Neural crest cell (in vitro differentiated cells): ENCODE data around the gene EIF4G3. TPM values are rescaled to one million over a fixed set of nuclear protein-coding genes. Genes with fewer than 3 reads are reported as not detected.
A peak's percentile ranks its signal among the peaks of the same experiment; 100 is the strongest.
"Not testable (repeated sequence)": the region's sequence is repeated elsewhere in the genome, so short reads cannot be mapped to it uniquely, and the experiment has no call there.

Experiments
- DNase-seq: peaks from one replicate; pipeline ENCODE4 v3.0.0; 2021; ENCODE audit warnings: low read depth, mixed read lengths, low spot score
- H3K27ac Mint-ChIP-seq: one replicate; pipeline ENCODE4 v1.8.0; 2021; ENCODE audit warnings: mild to moderate bottlenecking, mixed read lengths; ENCODE audit not compliant: unreplicated experiment
- H3K27me3 Mint-ChIP-seq: 2 replicates; pipeline ENCODE4 v1.8.0; 2021; ENCODE audit warnings: low read depth, mild to moderate bottlenecking, mixed read lengths
- H3K36me3 Mint-ChIP-seq: 2 replicates; pipeline ENCODE4 v1.8.0; 2021; ENCODE audit warnings: low read depth, mild to moderate bottlenecking, mixed read lengths
- H3K4me1 Mint-ChIP-seq: 2 replicates; pipeline ENCODE4 v1.8.0; 2021; ENCODE audit warnings: mixed read lengths
- H3K4me3 Mint-ChIP-seq: one replicate; pipeline ENCODE4 v1.8.0; 2021; ENCODE audit warnings: mild to moderate bottlenecking, mixed read lengths
- H3K9me3 Mint-ChIP-seq: 2 replicates; pipeline ENCODE4 v1.8.0; 2021; ENCODE audit warnings: mixed read lengths
- total RNA-seq: library from RNA; stranded (reverse); gene quantifications from 2 replicates; pipeline ENCODE4 v1.2.1, GENCODE V29; 2021
- TF ChIP-seq, protein P1 (sequence below): fragments of 200-600 bp; sonication (generic); conservative IDR thresholded peaks from 2 replicates; pipeline ENCODE4 v1.5.0; 2021; ENCODE audit warnings: antibody characterized with exemption, mild to moderate bottlenecking

Gene EIF4G3
- total RNA-seq, 1 donor from 2014 or later = 97.5 TPM

DNA sequence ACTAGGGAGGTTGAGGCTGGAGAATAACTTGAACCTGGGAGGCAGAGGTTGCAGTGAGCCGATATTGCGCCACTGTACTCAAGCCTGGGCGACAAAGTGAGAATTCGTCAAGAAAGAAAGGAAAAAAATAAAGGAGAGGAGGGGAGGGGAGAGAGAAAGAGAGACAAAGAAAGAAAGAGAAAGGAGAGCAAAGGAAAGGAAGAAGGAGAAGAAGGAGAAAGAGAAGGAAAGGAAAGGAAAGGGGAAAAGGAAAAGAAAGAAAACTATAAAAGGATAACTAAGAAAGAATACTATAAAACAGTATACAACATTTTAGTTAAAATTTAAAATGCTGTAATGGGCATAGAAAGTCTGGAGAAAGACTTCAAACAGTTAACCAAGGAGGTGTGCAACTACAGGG, 33.6 kb downstream of the EIF4G3 start:
- TF ChIP-seq, protein P1, sequence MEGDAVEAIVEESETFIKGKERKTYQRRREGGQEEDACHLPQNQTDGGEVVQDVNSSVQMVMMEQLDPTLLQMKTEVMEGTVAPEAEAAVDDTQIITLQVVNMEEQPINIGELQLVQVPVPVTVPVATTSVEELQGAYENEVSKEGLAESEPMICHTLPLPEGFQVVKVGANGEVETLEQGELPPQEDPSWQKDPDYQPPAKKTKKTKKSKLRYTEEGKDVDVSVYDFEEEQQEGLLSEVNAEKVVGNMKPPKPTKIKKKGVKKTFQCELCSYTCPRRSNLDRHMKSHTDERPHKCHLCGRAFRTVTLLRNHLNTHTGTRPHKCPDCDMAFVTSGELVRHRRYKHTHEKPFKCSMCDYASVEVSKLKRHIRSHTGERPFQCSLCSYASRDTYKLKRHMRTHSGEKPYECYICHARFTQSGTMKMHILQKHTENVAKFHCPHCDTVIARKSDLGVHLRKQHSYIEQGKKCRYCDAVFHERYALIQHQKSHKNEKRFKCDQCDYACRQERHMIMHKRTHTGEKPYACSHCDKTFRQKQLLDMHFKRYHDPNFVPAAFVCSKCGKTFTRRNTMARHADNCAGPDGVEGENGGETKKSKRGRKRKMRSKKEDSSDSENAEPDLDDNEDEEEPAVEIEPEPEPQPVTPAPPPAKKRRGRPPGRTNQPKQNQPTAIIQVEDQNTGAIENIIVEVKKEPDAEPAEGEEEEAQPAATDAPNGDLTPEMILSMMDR = no peak

DNA sequence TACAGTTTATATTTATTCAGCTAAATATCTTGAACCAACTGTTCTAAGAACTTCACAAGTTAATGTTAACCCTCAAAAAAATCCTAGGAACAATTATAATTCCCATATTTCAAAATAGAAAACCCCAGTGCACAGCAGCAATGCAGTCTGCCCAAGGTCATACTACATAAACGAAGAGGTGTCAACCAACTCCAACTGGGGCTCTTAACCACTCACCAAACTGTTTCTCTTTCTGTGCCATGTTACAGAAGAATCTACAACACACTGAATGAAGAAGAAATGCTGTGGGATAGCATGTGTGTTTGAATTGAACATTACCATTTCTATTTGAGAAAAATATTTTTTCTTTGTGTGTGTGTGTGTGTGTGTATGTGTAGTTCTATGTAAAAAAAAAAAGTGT, 35.7 kb downstream of the EIF4G3 start:
- Mint-ChIP-seq H3K36me3 (peaks cover 7% of the 10 kb centered on the region), H3K4me3 (no peak overlapping the region), H3K27me3 (no peaks in the 10 kb centered on the region), H3K4me1 (peaks cover 12% of the 10 kb centered on the region), H3K27ac (no peak overlapping the region), H3K9me3 (no peaks in the 10 kb centered on the region)
- no peak for DNase-seq
- TF ChIP-seq, protein P1 = no peak

More for the DNA sequence above, 33.6 kb downstream of the EIF4G3 start:
- no peaks in the 10 kb centered on the region for H3K27me3 Mint-ChIP-seq
- no peak for DNase-seq
- H3K9me3 Mint-ChIP-seq = no peaks in the 10 kb centered on the region
- H3K4me1 Mint-ChIP-seq = peaks cover 8% of the 10 kb centered on the region
- H3K27ac Mint-ChIP-seq = no peak overlapping the region
- no peak overlapping the region for H3K4me3 Mint-ChIP-seq
- no peaks in the 10 kb centered on the region for H3K36me3 Mint-ChIP-seq

DNA sequence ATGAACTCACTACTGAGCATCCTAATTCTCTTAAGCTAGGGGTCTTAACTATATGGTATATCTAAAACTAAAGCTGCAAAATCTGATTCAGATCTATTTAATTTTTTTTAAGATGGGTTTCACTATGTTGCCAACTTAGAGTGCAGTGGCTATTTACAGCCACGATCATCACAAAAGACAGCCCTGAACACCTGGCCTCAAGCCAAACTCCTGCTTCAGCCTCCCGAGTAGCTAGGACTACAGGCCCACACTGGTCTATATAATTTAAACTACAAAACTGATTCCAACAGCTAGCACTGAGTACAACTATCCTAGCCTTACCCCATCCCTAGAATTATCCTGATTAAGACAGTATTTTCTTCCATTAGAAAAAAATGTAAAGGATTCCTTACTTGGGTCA, 37.1 kb downstream of the EIF4G3 start:
- no peak overlapping the region for H3K4me3 Mint-ChIP-seq
- TF ChIP-seq, protein P1 = no peak
- H3K27ac Mint-ChIP-seq = no peak overlapping the region
- peaks cover 9% of the 10 kb centered on the region for H3K36me3 Mint-ChIP-seq
- peaks cover 7% of the 10 kb centered on the region for H3K4me1 Mint-ChIP-seq
- no peak for DNase-seq
- no peaks in the 10 kb centered on the region for H3K9me3 Mint-ChIP-seq
- H3K27me3 Mint-ChIP-seq = no peaks in the 10 kb centered on the region

DNA sequence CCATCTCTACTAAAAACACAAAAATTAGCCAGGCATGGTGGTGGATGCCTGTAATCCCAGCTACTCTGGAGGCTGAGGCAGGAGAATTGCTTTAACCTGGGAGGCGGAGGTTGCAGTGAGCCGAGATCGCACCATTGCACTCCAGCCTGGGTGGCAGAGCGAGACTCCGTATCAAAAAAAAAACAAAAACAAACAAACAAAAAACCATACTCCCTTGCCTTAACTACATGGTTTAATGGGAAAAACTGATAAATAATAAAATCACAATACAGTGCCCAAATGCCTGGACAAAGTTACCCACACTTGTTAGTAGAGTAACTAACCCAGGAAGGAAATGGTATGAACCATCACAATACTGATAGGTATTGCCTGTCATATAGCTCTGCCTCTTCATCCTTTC, 40.4 kb downstream of the EIF4G3 start:
- not testable (repeated sequence) for H3K9me3 Mint-ChIP-seq, DNase-seq, H3K4me3 Mint-ChIP-seq, H3K27ac Mint-ChIP-seq, H3K27me3 Mint-ChIP-seq, H3K4me1 Mint-ChIP-seq
- peaks cover 12% of the 10 kb centered on the region for H3K36me3 Mint-ChIP-seq

DNA sequence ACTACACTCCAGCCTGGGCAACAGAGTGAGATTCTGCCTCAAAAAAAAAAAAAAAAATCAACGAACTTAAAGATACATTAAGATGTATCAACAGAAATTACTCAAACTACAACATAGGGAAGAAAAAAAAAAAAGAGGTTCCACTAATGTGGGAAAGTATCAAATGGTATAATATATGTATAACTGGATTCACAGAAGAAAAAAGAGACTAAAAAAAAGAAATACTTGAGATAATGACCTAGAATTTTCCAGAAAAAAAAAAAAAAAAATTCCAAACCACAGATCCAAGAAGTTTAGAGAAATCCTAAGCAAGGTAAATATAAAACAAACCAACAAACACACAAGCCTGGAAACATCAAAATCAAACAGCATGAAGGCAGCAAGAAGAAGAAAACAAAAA, 45.5 kb downstream of the EIF4G3 start:
- no peaks in the 10 kb centered on the region for H3K4me1 Mint-ChIP-seq
- H3K27ac Mint-ChIP-seq = no peak overlapping the region
- H3K36me3 Mint-ChIP-seq = peaks cover 19% of the 10 kb centered on the region
- H3K27me3 Mint-ChIP-seq = no peaks in the 10 kb centered on the region
- H3K4me3 Mint-ChIP-seq = no peak overlapping the region
- peaks cover 4% of the 10 kb centered on the region for H3K9me3 Mint-ChIP-seq
- DNase-seq = no peak
- TF ChIP-seq, protein P1 = no peak

DNA sequence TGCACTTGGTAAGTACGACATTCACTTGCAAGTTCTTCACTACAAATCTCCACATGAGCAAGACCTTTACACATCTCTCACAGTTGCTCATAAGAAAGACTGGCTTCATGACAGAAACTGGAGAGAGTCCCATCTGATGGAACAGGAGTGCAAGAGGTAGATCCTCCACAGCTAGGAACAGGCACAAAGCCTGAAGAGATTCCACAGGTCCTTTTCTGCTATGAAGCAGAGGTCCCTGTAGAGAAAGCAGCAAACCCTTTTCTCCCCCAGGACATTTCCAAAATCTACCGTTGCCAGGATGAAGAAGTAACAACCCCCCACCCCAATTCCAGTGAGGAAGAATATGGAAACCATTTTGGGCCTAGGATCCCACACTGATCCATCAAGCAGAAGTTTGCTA, 47.3 kb downstream of the EIF4G3 start:
- H3K27ac Mint-ChIP-seq = peak overlapping the region; percentile 16
- H3K9me3 Mint-ChIP-seq = peaks cover 4% of the 10 kb centered on the region
- no peak for DNase-seq
- no peaks in the 10 kb centered on the region for H3K27me3 Mint-ChIP-seq
- TF ChIP-seq, protein P1 = no peak
- H3K36me3 Mint-ChIP-seq = peaks cover 16% of the 10 kb centered on the region
- no peaks in the 10 kb centered on the region for H3K4me1 Mint-ChIP-seq
- no peak overlapping the region for H3K4me3 Mint-ChIP-seq
